ENCODE data around the gene TSHZ1. TPM values are rescaled to one million over a fixed set of nuclear protein-coding genes. Genes with fewer than 3 reads are reported as not detected.

The TSHZ1 gene
- total and polyA plus RNA-seq, 2 of the 8 experiments (the other 6 are each of a cell fraction or from before 2014, with no cell fraction given), result 0.03 to 0.32 TPM

GRCh38 chr18:75223687-75224347 lies 13.2 kb downstream of the TSHZ1 start:
- 93% methylated on average over 9 of the region's 9 CpGs; no CpG with 5 or more reads in 1 of the 2 experiments for WGBS, 2 experiments (ENCODE audit: extremely low coverage in 1 of 2, insufficient coverage in 1 of 2, insufficient read length in 1 of 2, insufficient replicate concordance in 2 of 2, low coverage in 1 of 2, low lambda C conversion rate in 2 of 2, missing lambda C conversion rate in 1 of 2)
- H2AFZ ChIP-seq (ENCODE audit: low read length), result no peak overlapping the region
- POLR2A ChIA-PET (ENCODE audit: partially characterized antibody), result no interaction called here
- no peaks in the 10 kb centered on the region for H3K4me1 ChIP-seq (replicated peaks in 1 of 4; ENCODE audit: control insufficient read depth in 3 of 4, insufficient read depth in 4 of 4, low read length in 3 of 4)
- no peaks in the 10 kb centered on the region for H4K20me1 ChIP-seq (replicated peaks in 1 of 2; ENCODE audit: control insufficient read depth in 1 of 2, insufficient read depth in 2 of 2, low read length in 2 of 2)
- H2BK20ac ChIP-seq (ENCODE audit: low read length), result no peak overlapping the region
- H2BK12ac ChIP-seq (ENCODE audit: low read depth, low read length), result no peak overlapping the region
- no peaks in the 10 kb centered on the region for H3K27me3 ChIP-seq (replicated peaks in 1 of 4; ENCODE audit: control insufficient read depth in 3 of 4, extremely low read depth in 1 of 4, insufficient read depth in 3 of 4, low read length in 3 of 4)
- H3K9ac ChIP-seq (replicated peaks in 1 of 4; ENCODE audit: extremely low read depth in 1 of 4, low read depth in 3 of 4, low read length in 3 of 4), result no peak overlapping the region
- H3K79me1 ChIP-seq (ENCODE audit: low read depth, low read length), result no peaks in the 10 kb centered on the region
- no peak overlapping the region for H3K27ac ChIP-seq (ENCODE audit: low read depth, low read length)
- H3K4me2 ChIP-seq (ENCODE audit: insufficient read depth in 1 of 2, low read depth in 2 of 2, low read length in 2 of 2), result no peak overlapping the region
- H2BK15ac ChIP-seq (ENCODE audit: low read length), result no peak overlapping the region
- H4K91ac ChIP-seq (replicated peaks; ENCODE audit: insufficient read length, low read length), result no peak overlapping the region
- DNase-seq (ENCODE audit: low read depth in 1 of 2, low spot score in 2 of 2), result no peak
- no peak overlapping the region for H4K5ac ChIP-seq (ENCODE audit: insufficient read length, low read depth, low read length)
- no peak overlapping the region for H2BK5ac ChIP-seq (ENCODE audit: low read depth, low read length)
- FAIRE-seq, result no peak
- H3K18ac ChIP-seq (ENCODE audit: extremely low read depth, low read length), result no peak overlapping the region
- no peak overlapping the region for H3K4me3 ChIP-seq (ENCODE audit: extremely low read depth in 1 of 4, insufficient read depth in 2 of 4, low read depth in 3 of 4, low read length in 4 of 4)
- H3K4ac ChIP-seq (replicated peaks; ENCODE audit: insufficient read length, low read depth, low read length), result no peak overlapping the region
- CTCF ChIA-PET (ENCODE audit: partially characterized antibody), result no interaction called here
- no peaks in the 10 kb centered on the region for H3K79me2 ChIP-seq (ENCODE audit: control insufficient read depth in 1 of 2, insufficient read depth in 2 of 2, low read length in 2 of 2)
- no peak for TF ChIP-seq SIRT6 (IDR thresholded peaks at IDR 0.05; ENCODE audit: low read length)
- TF ChIP-seq GABPA (IDR thresholded peaks at IDR 0.05; ENCODE audit: borderline replicate concordance, insufficient read depth, low read length), result no peak
- no peak for TF ChIP-seq RBBP5 (IDR thresholded peaks at IDR 0.05; ENCODE audit: borderline replicate concordance, low read depth, low read length)
- TF ChIP-seq NRF1 (IDR thresholded peaks at IDR 0.05; ENCODE audit: low read depth, low read length), result no peak
- TF ChIP-seq POU5F1 (IDR thresholded peaks at IDR 0.05; ENCODE audit: low read depth, low read length), result no peak
- no peak for TF ChIP-seq RNF2 (IDR thresholded peaks at IDR 0.05; ENCODE audit: borderline replicate concordance, low read depth, low read length, missing control alignments, poor library complexity, severe bottlenecking)
- H3K9me3 ChIP-seq (ENCODE audit: insufficient read depth in 2 of 2, low read depth in 1 of 2, low read length in 1 of 2), result no peaks in the 10 kb centered on the region
- no peak overlapping the region for H4K8ac ChIP-seq (ENCODE audit: extremely low read depth, insufficient read depth, low read length)
- no peaks in the 10 kb centered on the region for H3K23me2 ChIP-seq (ENCODE audit: low read depth, low read length)
- H3K36me3 ChIP-seq (ENCODE audit: control insufficient read depth in 2 of 4, insufficient read depth in 4 of 4, low read length in 3 of 4), result no peaks in the 10 kb centered on the region
- no peak overlapping the region for H2BK120ac ChIP-seq (replicated peaks; ENCODE audit: low read depth, low read length)
- H3K14ac ChIP-seq (ENCODE audit: insufficient read length), result no peak overlapping the region
- no peak overlapping the region for H3K56ac ChIP-seq (replicated peaks; ENCODE audit: insufficient read length, low read depth, low read length)
- no peak overlapping the region for H3K23ac ChIP-seq (ENCODE audit: insufficient read length)
- no peak overlapping the region for H2AK5ac ChIP-seq (ENCODE audit: low read depth, low read length)
